Osteocyte (in vitro differentiated cells): ENCODE results near the gene CCDC106. TPM values are rescaled to one million over a fixed set of nuclear protein-coding genes. Genes with fewer than 3 reads are reported as not detected.

Source experiments
- DNase-seq: peaks from one replicate; pipeline ENCODE4 v3.0.0; 2021; ENCODE audit warnings: mixed read lengths; ENCODE audit not compliant: unreplicated experiment; ENCODE audit errors: extremely low spot score
- H3K27ac Mint-ChIP-seq: one replicate; pipeline ENCODE4 v1.8.0; 2021; ENCODE audit warnings: mild to moderate bottlenecking, mixed read lengths; ENCODE audit not compliant: unreplicated experiment
- H3K27me3 Mint-ChIP-seq: one replicate; pipeline ENCODE4 v1.8.0; 2021; ENCODE audit warnings: mixed read lengths; ENCODE audit not compliant: unreplicated experiment
- H3K36me3 Mint-ChIP-seq: one replicate; pipeline ENCODE4 v1.8.0; 2021; ENCODE audit warnings: mixed read lengths; ENCODE audit not compliant: unreplicated experiment
- H3K4me1 Mint-ChIP-seq: one replicate; pipeline ENCODE4 v1.8.0; 2021; ENCODE audit warnings: mixed read lengths; ENCODE audit not compliant: unreplicated experiment
- H3K4me3 Mint-ChIP-seq: one replicate; pipeline ENCODE4 v1.8.0; 2021; ENCODE audit warnings: mild to moderate bottlenecking, moderate library complexity, mixed read lengths; ENCODE audit not compliant: unreplicated experiment
- H3K9me3 Mint-ChIP-seq: one replicate; pipeline ENCODE4 v1.8.0; 2021; ENCODE audit warnings: mixed read lengths; ENCODE audit not compliant: unreplicated experiment
- CTCF ChIP-seq: fragments of 200-600 bp; sonication (generic); IDR thresholded peaks from 2 replicates; pipeline ENCODE4 v1.5.0; 2021; ENCODE audit warnings: antibody characterized with exemption, mild to moderate bottlenecking, moderate library complexity
- total RNA-seq: library from RNA; stranded (reverse); gene quantifications from 2 replicates; pipeline ENCODE4 v1.2.1, GENCODE V29; 2021

CCDC106 gene
- total RNA-seq, 1 donor from 2014 or later = 25.9 TPM

- Mint-ChIP-seq H3K27me3 (no peaks in the 10 kb centered on the region), H3K27ac (peak overlapping the region; percentile 27), H3K4me3 (no peak overlapping the region), H3K36me3 (peaks cover 21% of the 10 kb centered on the region), H3K9me3 (no peaks in the 10 kb centered on the region), H3K4me1 (peaks cover 2% of the 10 kb centered on the region)
- DNase-seq = no peak
- no peak for TF ChIP-seq CTCF
These were observed 40.6 kb downstream of the CCDC106 start for GRCh38 chr19:55688422-55689218.

- Mint-ChIP-seq H3K4me3 (no peak overlapping the region), H3K4me1 (peaks cover 2% of the 10 kb centered on the region), H3K27ac (no peak overlapping the region), H3K27me3 (no peaks in the 10 kb centered on the region), H3K9me3 (no peaks in the 10 kb centered on the region), H3K36me3 (peaks cover 18% of the 10 kb centered on the region)
- TF ChIP-seq CTCF = no peak
- DNase-seq = no peak
These were observed 41.5 kb downstream of the CCDC106 start for GRCh38 chr19:55689411-55690108.

GRCh38 chr19:55690109-55690768, 42.2 kb downstream of the CCDC106 start:
- H3K27ac Mint-ChIP-seq = no peak overlapping the region
- no peak overlapping the region for H3K4me3 Mint-ChIP-seq
- H3K9me3 Mint-ChIP-seq = no peaks in the 10 kb centered on the region
- DNase-seq = no peak
- peaks cover 20% of the 10 kb centered on the region for H3K36me3 Mint-ChIP-seq
- H3K27me3 Mint-ChIP-seq = no peaks in the 10 kb centered on the region
- TF ChIP-seq CTCF = no peak
- peaks cover 2% of the 10 kb centered on the region for H3K4me1 Mint-ChIP-seq

- no peak overlapping the region for H3K27ac Mint-ChIP-seq
- no peak for DNase-seq
- peaks cover 2% of the 10 kb centered on the region for H3K4me1 Mint-ChIP-seq
- no peak for TF ChIP-seq CTCF
- no peaks in the 10 kb centered on the region for H3K27me3 Mint-ChIP-seq
- H3K4me3 Mint-ChIP-seq = no peak overlapping the region
- H3K36me3 Mint-ChIP-seq = peaks cover 17% of the 10 kb centered on the region
- H3K9me3 Mint-ChIP-seq = no peaks in the 10 kb centered on the region
These were observed 42.9 kb downstream of the CCDC106 start for GRCh38 chr19:55690769-55691545.
